GM08714 (cell line): Measurements from ENCODE around the gene ZBTB46.

ENCODE experiments used
- H3K4me3 ChIP-seq: fragments of 200-500 bp; sonication (Bioruptor generic); 2 replicates; pipeline ENCODE4 v1.5.1; 2014; ENCODE audit warnings: mild to moderate bottlenecking, low read length, inconsistent platforms
- ZNF274 ChIP-seq: IDR thresholded peaks from 2 replicates; pipeline ENCODE4 v1.6.1; 2012; ENCODE audit warnings: mild to moderate bottlenecking, low read depth, low read length

The ZBTB46 gene

DNA sequence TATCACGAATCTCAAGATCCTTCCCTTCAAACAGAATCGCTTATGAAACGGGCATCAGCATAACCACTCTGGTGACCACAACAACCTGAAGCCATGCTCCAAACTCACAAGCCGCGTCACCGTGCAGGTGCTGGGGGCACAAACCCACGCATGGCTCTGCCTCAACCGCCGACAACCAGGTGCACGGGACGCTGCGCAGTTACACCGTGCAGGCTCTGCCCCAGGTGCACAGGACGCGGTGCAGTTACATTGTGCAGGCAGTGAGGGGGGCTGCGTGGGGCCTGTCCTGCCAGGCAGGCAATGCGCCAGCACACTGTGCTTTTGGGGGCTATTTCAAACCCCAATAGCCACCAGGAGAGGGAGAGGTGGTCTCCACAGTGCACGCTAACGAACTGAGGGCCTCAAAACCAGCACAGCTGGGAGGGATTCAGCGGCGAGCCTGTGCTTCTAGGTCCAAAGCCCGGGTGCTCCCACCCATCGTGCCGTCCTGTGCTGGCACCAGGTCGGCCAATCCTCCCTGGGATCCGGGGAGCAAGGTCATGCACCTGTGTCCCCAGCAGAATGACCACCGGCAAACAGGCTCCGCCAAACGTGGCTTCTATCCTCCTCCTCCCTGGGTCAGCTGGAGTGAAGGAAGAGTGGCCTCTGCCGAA lies 35.8 kb downstream of the ZBTB46 start:
- TF ChIP-seq ZNF274: no peak

DNA sequence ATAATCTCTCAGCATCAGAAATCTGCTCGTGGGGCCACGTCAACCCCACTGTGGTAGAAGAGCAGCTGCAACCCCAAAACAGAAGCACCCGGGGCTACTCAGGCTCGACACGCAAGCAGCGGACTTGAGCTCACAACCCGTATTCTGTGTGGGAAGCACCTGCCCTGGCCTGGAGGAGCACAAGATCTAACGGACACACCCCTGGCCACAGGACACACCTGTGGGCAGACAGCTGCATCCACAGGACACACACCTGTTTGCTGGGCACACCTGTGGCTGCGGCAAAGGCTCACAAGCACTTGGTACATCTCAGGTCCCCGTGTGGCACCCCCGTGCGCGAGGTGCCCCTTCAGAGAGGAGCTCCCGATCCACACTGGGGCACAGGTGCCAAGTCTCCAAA lies 36.5 kb downstream of the ZBTB46 start:
- H3K4me3 ChIP-seq: no peak overlapping the region
- no peak for TF ChIP-seq ZNF274

More for the DNA sequence above, 35.8 kb downstream of the ZBTB46 start:
- no peak overlapping the region for H3K4me3 ChIP-seq

DNA sequence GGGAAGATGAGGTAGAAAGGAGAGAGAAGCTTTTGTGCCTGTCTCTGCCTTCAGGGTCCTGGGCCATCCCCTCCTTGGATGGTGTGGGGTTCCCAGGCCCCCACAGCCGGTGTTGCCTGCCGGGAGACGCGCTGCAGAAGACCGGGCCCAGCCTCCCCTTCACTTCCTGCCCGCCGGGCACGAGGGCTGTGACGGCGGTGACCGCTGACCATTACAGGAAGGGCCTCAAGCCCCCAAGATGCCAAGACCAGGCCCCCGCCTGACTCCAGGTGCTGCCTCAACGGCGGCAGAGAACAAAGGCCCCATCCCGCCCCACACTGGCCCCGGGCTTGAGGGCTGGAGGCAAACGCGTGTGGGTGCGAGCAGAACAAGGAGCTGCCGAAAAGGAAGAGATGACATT lies 38.2 kb downstream of the ZBTB46 start:
- TF ChIP-seq ZNF274: no peak
- H3K4me3 ChIP-seq: no peak overlapping the region

DNA sequence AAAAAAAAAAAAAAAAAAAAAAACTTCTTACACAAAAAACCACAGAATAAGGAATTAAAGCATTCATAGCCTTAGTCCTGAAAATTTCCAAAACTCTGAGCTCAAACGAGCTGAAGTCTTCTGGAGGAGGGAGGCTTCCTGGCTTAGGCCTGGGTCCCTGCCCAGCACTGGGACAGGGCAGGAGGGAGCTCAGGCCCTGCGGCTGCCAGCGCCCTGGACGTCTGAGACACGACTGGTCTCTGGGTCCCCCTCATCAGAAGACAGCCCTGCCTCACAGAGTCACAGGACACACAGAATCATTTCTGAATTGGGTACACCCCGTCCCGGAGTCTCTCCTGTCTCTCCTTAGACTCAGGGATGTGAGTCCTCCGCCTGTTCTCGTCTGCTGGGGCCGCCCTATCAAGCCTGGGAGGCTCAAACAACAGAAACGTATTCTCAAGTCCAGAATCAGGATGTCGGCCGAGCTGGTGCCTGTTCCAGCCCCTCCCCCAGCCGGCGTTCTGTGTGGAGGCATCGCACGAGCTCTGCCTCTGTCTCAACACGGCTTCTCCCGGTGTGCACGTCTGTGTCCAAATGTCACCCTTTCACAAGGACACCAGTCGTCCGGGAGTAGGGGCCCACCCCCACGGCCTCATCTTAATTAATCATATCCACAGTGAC lies 39.4 kb downstream of the ZBTB46 start:
- TF ChIP-seq ZNF274: no peak
- no peak overlapping the region for H3K4me3 ChIP-seq

DNA sequence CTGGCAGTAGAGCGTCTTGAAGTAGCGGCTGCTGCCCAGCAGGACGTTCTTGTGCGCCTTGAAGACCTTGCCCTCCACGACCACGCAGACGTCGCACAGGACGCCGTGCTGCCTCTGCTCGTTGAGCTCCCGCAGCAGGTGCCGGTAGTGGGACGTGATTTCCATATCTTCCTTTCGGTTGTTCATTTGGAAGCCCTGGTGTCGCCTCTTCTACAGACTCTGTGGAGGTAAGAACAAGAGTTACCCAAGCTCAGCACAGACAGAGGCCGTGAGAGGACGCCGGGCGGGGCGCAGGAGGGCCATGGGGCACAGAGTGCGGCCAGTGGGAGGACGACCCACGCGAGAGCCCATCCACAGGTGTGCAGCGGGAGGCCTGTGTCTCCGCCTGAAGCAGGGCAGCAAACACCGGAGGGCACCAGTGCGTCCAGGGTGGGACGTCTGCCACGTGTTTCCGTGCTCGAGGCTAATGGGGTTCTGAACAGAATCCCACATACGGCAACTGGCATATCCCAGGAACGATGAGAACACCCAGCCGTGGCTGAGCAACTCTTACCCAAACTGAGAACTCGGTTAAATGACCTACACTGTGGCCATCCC lies 40.4 kb downstream of the ZBTB46 start:
- H3K4me3 ChIP-seq: no peak overlapping the region
- no peak for TF ChIP-seq ZNF274

DNA sequence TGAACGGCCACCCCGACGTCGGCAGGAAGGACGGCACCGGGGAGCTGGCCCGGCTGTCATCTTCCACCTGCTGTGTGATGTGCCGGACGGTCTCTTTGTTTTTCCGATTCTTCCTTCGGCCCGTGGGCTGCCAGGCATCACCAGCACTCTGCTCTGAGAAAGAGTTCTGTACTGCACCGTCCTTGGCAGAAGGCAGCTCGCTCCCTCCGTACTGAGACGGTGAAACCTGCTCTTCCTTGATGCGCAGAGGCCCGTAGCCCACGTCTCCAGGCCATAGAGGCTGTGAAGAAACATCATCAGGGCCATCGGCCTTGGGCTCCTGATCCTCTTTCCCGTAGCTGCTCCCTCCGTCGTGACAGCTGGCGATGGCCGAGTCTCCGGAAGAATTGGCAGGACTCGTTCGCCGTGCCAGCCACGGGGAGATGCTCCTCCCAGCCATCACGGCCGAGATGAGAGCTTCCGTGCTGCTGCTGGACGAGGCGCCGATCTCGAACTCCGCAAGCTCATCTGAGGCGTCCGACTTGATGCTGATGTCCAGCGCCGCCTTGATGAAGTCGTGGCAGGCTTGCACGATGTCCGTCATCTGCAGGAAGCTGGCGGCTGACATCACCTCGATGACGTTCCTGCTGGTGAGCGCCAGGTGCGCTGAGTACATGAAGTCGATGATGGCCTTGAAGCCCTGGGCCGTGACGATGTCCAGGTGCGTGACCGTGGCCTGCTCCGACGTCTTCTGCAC lies 41.1 kb downstream of the ZBTB46 start:
- no peak for TF ChIP-seq ZNF274
- no peak overlapping the region for H3K4me3 ChIP-seq

DNA sequence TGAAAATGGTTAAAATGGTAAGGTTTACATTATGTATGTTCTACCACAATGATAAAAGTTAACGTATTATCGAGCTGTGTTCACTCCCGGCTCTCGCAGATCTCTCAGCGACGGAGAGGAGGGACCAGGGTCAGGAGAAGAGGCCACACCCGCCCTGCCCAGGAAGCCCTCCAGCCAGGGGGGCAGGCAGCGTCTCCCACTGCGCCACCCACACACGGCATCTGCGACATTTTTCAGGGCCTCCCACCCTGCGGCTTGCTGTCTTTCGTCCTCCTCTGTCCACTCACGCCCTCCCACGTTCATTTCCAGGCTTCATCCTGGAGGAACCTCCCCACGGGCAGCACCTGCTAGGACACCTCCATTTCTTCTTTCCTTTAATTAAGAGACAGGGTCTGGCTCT lies 43.3 kb downstream of the ZBTB46 start:
- TF ChIP-seq ZNF274: no peak
- no peak overlapping the region for H3K4me3 ChIP-seq

DNA sequence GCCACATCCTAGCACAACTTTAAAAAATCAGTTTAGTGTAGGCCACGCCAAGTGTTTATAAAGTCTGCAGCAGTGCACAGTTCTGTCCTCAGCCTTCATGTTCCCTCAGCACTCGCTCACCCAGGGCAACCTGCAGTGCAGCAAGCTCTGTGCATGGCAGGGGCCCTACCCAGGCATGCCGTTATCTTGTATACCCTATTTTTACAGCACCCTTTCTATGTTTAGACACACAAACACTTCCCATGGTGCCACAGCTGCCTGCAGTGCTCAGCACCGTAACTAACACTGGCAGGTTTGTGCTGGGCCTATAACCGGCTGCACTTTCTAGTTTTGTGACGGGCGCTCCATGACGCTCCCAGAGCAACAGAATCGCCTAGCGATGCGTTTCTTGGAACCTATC lies 43.8 kb downstream of the ZBTB46 start:
- H3K4me3 ChIP-seq: no peak overlapping the region
- TF ChIP-seq ZNF274: no peak

DNA sequence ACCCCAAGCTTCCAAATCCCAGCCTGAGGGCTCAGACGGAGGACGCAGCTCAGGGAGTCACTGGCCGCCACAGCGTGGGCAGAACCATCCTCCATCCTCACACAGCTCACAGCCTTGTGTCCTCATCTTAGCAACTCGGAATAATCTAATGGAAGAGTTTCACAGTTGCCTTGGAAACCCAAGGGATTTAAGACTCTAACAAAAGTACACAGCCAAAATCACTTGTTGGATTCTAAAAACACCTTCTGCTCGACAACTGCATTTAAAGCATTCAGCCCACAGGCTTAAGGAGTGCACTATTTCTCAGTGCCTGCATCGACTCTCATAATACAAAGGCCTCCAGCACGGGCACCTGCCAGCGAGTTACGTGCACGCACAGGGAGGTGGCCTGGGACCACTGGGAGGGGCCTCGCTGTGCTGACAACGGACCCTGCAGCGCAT lies 45.4 kb downstream of the ZBTB46 start:
- H3K4me3 ChIP-seq: no peak overlapping the region
- TF ChIP-seq ZNF274: no peak

DNA sequence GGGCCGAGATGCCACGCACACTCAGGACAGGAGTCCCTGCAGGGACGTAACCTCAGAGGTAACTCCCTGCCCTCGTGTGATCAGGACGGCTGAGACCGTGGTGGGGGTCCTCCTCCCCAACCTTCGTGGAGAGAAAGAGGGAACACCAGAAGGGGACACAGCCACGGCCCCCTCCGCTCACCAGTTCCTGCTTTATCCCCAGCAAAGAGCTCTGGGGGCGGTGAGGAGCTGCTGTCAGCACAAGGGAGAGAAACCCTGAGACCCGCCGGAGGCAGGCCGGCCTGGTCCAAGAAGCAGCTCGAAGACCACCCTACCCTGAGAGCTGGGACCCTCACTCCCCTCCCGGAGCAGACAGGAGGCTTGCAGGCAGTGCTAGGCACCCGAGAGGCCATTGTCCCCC lies 47.1 kb downstream of the ZBTB46 start:
- no peak overlapping the region for H3K4me3 ChIP-seq
- TF ChIP-seq ZNF274: no peak

DNA sequence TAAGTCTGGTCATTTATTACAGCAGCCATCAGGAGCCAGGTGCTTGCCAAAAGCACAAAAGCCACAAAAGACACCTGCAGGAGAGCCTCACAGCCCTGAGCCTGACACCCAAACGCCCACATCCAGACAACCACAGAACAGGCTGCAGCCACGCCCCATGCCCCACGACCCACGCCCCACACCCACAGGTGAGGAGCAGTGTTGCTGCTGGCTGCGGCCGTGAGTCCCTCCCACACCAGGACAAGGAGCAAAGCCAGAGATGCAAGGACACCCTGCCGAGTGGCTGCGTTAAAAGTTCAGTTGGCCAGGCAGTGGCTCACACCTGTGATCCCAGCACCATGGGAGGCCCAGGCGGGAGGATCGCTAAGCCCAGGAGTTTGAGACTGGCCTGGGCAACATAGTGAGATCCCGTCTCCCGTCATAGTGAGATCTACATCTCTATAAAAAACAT lies 48.5 kb downstream of the ZBTB46 start:
- H3K4me3 ChIP-seq: no peak overlapping the region
- TF ChIP-seq ZNF274: no peak

DNA sequence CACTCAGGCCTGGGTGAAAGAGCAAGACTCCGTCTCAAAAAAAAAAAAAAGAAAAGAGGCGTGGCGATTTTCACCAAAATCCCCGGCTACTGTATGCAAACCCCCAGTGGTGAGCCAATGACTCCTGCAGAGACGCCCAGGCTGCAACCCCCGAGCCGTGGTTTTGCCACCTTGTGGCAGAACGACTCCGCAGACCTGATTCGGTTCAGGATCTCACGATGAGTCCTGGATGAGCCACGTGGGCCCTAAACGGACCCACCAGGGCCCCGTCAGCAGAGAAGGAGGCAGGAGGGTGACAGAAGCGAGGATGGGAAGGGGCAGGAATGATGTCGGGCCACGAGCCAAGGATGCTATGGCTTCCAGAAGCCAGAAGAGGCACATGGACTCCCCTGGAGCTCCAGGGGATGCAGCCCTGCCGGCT lies 49.0 kb downstream of the ZBTB46 start:
- no peak for TF ChIP-seq ZNF274
- no peak overlapping the region for H3K4me3 ChIP-seq

DNA sequence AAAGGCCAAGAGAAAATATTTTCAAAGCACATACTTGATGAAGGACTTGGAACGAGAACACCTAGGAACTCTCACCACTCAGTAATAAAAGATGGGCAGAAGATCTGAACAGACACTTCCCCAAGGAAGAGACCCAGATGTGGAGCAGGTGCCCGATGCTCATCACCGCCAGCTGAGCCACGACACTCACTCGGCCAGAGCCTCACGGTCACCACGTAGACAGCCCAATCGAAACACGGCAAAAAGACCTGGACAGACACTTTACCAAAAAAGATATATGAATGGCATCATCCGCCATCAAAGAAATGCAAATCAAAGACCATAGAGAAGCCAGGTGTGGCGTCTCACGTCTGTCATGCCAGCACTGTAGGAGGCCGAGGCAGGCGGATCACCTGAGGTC lies 49.9 kb downstream of the ZBTB46 start:
- TF ChIP-seq ZNF274: no peak
- H3K4me3 ChIP-seq: no peak overlapping the region

DNA sequence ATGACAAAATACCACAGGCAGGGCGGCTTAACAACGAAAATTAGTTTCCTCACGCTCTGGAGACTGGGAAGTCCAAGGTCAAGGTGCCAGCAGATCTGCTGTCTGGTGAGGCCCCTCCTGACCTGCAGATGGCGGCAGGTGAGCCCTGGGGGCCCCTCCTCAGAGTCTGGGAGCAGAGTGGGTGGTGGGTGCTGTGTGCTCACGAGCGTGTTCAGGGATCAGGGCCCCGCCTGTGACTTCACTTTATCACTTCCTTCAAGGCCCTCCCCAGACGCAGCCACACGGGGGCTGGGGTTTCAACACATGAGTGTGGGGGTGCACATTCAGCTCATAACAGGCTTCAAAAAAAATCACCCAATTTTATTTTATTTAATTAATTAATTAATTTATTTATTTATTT lies 52.2 kb downstream of the ZBTB46 start:
- no peak overlapping the region for H3K4me3 ChIP-seq
- no peak for TF ChIP-seq ZNF274
